AG09319 (cell line): Measurements from ENCODE around the gene TSC22D2.

Experiments used
- DNase-seq: peaks from one replicate; pipeline ENCODE4 v3.0.0-alpha.2; 2010; ENCODE audit warnings: low read depth; ENCODE audit errors: extremely low read depth
- TF ChIP-seq, protein P1 (sequence below): IDR thresholded peaks from 2 replicates; pipeline ENCODE4 v1.5.1; 2011; ENCODE audit warnings: low read depth, mild to moderate bottlenecking, inconsistent platforms, low read length, moderate library complexity

The TSC22D2 gene

DNA sequence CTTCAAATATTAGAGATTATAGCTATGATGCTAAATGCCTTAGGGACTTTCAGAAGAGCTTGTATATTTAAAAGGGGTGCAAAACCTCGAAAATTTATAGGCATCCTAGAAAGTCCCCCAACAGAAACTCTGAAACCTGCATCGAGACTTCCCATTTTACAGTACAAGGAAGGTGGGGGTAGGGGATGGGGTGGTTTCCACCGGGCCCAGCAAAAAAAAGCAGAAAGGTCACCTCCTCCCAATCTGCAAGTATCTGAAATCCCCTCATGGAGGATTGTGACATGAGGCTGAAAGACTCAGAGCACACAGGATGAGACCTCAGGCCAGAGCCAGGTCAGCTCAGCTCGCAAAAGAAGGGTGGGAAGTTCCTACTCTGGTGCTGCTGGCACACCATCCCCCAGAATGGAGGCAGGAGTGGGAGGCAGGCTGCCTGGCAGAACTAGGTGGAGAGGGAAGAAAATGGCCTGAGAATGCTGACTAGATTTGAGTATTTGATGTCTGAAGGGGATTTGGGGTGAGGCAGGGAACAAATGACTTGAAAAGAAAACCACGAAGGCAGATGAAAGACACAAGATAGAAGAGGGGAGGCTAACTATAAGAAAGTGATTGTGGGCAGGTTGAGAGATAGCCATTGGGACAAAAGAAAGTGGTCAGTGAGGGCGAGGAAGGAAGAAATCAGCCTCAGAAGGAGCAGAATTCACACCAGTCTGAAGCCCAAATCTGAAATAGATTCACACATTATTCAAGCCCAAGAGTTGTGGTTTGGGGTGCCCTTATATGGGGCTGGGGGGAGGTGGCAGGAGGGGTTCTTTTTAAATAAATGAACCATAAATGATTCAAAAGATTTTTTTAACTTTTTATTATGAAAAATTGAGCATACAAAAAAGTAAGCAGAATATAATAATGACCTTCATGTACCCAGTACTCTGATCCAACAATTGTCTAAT lies 22.5 kb upstream of the TSC22D2 start:
- DNase-seq: no peak
- TF ChIP-seq, protein P1, sequence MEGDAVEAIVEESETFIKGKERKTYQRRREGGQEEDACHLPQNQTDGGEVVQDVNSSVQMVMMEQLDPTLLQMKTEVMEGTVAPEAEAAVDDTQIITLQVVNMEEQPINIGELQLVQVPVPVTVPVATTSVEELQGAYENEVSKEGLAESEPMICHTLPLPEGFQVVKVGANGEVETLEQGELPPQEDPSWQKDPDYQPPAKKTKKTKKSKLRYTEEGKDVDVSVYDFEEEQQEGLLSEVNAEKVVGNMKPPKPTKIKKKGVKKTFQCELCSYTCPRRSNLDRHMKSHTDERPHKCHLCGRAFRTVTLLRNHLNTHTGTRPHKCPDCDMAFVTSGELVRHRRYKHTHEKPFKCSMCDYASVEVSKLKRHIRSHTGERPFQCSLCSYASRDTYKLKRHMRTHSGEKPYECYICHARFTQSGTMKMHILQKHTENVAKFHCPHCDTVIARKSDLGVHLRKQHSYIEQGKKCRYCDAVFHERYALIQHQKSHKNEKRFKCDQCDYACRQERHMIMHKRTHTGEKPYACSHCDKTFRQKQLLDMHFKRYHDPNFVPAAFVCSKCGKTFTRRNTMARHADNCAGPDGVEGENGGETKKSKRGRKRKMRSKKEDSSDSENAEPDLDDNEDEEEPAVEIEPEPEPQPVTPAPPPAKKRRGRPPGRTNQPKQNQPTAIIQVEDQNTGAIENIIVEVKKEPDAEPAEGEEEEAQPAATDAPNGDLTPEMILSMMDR: no peak

DNA sequence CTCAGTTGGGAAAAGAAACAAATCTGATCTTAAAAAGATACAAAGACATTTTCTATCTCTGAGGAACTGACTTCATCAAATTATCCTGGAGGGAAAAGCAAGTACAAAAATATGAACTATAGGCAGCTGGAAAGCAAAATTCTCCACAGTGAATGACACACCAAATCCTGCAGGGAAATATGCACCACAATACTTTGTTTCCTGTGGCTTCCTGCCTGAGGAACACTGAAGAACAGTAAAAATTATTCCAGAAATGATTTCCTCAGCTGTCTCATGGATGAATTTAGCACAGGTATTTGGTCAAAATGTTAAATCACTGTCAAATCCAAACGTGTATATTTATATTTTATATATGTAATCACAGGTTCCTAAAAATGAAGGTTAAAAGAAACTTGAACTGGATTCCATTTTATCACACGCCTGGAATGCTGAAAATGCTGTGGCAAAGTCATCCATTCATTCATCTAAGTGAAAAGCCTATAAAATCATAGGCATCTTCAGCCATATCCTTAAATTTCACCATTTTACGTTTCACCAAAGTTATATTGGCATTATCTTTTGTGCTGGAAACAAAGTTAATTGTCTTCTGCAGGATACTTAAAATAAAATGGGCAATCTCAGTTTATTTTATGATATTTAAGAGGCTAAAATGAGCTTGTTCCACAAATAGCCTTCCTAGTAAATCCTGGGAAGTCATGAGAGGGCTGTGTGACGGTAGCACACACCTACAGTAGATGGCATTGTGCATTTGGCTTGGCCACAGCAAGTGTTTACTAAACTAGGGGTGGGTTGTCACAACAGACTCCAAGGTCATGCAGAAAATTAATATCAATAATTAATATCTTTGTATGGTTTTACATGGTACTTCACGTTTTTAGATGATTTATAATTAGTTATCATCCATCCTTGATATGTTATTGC lies 19.3 kb upstream of the TSC22D2 start:
- TF ChIP-seq, protein P1: no peak
- no peak for DNase-seq

DNA sequence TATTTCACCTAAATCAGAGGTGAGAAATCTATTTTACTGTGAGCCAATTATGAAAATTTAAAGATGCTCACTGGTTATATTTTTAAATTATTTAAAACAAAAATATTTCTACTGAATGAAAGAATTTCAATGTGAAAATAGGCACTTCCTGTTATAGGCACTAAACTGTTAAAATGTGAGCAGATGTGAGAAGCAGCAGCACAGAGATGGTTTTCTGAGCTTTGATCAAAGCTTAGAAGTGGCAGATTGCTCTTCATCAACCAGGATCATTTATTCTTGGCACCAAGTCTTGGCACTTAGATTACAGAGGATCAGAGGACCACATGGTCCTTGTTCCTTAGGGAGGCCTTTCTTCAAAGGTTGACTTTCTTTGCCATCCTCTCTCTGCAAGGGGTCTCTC lies 18.0 kb upstream of the TSC22D2 start:
- TF ChIP-seq, protein P1: no peak
- DNase-seq: no peak

DNA sequence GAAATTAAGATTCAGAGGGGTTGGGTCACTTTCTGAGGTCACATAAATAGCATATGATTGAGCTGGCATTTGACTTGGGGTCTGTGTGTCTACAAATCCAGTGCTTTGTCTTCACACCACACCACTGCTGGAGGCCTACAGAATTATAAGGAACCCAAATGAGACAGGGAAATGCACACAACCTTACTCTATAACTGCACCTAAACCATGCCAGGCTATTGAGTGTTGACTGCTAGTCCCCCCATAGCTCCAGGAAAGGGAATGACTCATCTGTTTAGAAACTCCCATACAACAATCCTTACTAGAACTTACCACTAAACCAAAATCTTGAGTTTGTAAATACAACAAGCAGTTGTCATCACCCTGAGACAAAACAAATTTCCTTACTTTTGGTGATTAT lies 16.9 kb upstream of the TSC22D2 start:
- TF ChIP-seq, protein P1: no peak
- no peak for DNase-seq

DNA sequence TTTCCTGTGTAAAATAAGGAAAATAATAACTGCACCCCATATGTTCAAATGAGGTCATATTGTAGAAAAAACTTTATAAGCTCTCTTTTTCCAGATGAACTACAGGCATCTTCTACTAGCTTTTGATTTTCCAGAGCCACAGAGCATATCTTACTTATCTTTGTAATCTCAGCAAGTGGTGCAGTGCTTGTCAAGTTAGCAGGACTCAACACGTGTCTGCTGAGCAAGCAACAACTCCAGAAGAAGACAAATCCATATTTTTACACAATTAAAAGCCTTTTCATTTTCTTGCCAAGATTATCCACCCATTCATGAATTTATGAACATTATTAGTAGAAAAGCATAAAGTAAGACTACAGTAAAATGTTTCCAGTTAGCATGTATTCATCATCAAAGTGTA lies 14.4 kb upstream of the TSC22D2 start:
- DNase-seq: no peak
- TF ChIP-seq, protein P1: no peak

DNA sequence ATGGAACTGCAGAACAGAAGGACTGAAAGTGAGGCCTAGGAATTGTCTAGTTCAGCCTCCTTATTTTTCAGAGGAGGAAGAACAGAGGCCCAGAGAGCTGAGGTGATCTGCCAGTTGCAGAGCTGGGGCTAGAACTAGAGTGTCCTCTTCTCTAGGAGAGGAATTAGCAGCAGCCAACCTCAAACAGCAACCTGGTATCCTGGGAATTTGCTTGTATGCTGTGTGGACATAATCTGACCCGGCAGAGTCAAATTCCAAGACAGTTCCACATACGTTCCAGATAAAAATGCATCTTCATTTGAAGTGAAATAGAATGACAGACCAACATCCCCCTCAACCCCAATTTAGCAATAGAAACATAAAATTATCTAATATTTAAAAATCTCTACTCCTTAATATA lies 13.5 kb upstream of the TSC22D2 start:
- TF ChIP-seq, protein P1: no peak
- no peak for DNase-seq
